ENCODE results near the gene MLN.

- TF ChIP-seq, protein P1, sequence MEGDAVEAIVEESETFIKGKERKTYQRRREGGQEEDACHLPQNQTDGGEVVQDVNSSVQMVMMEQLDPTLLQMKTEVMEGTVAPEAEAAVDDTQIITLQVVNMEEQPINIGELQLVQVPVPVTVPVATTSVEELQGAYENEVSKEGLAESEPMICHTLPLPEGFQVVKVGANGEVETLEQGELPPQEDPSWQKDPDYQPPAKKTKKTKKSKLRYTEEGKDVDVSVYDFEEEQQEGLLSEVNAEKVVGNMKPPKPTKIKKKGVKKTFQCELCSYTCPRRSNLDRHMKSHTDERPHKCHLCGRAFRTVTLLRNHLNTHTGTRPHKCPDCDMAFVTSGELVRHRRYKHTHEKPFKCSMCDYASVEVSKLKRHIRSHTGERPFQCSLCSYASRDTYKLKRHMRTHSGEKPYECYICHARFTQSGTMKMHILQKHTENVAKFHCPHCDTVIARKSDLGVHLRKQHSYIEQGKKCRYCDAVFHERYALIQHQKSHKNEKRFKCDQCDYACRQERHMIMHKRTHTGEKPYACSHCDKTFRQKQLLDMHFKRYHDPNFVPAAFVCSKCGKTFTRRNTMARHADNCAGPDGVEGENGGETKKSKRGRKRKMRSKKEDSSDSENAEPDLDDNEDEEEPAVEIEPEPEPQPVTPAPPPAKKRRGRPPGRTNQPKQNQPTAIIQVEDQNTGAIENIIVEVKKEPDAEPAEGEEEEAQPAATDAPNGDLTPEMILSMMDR (IDR thresholded peaks at IDR 0.05; ENCODE audit: poor library complexity), result no peak
- TF ChIP-seq EZH2phosphoT487 (IDR thresholded peaks at IDR 0.05; ENCODE audit: low read depth, severe bottlenecking, unreplicated experiment), result no peak
Measured at GRCh38 chr6:33820243-33820642, 16.4 kb upstream of the MLN start.
